Measurements from ENCODE around the gene ARL2BP.

DNA sequence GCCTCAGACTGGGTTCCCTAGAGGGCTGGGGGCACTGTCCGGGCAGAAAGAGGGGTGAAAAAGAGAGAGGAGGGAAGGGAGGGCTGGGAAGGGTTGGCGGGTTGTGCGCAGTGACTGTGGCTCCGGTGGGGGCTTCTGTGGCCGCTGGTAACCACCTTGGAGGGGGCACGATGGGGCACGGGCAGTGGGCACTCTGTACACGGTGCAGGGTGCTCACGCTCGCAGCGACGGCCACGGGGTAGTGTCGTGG, 38.8 kb downstream of the ARL2BP start:
- TF ChIP-seq CTCF (conservative IDR thresholded peaks at IDR 0.05; ENCODE audit: low read depth, low read length) (no peak), POLR2A (IDR thresholded peaks at IDR 0.05; ENCODE audit: low read depth, low read length) (no peak), RCOR1 (IDR thresholded peaks at IDR 0.05; ENCODE audit: insufficient replicate concordance, low read length) (no peak), MXI1 (IDR thresholded peaks at IDR 0.05; ENCODE audit: borderline replicate concordance, low read depth, low read length) (no peak), SMC3 (IDR thresholded peaks at IDR 0.05; ENCODE audit: low read depth, low read length) (no peak), USF2 (IDR thresholded peaks at IDR 0.05; ENCODE audit: low read depth, low read length) (no peak), RFX5 (IDR thresholded peaks at IDR 0.05; ENCODE audit: low read depth, low read length) (no peak), BHLHE40 (IDR thresholded peaks at IDR 0.05; ENCODE audit: low read depth, low read length) (no peak), RAD21 (IDR thresholded peaks at IDR 0.05; ENCODE audit: low read length) (no peak), CEBPB (IDR thresholded peaks at IDR 0.05; ENCODE audit: low read depth, low read length) (no peak)
